Measurements from ENCODE around the gene BCO2.

Gene BCO2

DNA sequence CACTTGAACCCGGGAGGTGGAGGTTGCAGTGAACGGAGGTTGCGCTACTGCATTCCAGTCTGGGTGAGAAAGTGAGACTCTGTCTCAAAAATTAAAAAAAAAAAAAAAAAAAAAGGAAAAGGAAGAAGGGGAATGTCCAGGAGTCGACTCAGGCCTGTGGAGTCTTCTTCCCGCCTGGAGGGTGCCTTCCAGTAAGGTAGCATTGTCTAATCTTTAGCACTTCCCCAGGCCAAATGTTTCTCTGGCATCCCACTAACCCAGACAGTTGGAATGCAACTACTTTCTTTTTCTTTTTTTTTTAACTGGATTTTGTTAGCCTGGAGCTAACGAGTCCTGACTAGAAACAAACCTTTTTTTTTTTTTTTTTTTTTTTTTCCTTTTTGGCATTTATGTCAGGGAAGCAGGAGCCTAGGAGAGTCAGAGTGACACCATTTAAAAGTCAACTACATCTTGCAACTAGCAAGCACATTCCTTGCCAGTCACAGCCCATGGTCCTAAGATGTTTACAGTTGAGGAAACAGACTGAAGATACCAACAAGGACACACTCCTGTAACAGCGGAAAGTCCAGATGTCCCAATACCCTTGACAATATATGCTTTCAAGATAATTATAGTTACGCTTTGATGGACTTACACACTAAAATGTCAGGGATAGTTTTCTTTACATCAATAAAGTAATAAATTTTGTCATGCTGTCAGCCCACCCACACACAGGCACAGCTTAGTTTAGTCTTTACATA, 74.7 kb downstream of the BCO2 start:
- no peak for DNase-seq (ENCODE audit: low spot score)

- no peak for DNase-seq (ENCODE audit: low spot score)
Measured at GRCh38 chr11:112253605-112254242, 78.4 kb downstream of the BCO2 start.

GRCh38 chr11:112255067-112255720, 79.9 kb downstream of the BCO2 start:
- no peak for DNase-seq (ENCODE audit: low spot score)

GRCh38 chr11:112260490-112260889, 85.2 kb downstream of the BCO2 start, which contains the start of gene PLET1:
Gene PLET1, minus strand, starts transcription at chr11:112260860. Its CDS starts 271 bp downstream, at chr11:112260589.
- DNase-seq (ENCODE audit: low spot score): no peak

DNA sequence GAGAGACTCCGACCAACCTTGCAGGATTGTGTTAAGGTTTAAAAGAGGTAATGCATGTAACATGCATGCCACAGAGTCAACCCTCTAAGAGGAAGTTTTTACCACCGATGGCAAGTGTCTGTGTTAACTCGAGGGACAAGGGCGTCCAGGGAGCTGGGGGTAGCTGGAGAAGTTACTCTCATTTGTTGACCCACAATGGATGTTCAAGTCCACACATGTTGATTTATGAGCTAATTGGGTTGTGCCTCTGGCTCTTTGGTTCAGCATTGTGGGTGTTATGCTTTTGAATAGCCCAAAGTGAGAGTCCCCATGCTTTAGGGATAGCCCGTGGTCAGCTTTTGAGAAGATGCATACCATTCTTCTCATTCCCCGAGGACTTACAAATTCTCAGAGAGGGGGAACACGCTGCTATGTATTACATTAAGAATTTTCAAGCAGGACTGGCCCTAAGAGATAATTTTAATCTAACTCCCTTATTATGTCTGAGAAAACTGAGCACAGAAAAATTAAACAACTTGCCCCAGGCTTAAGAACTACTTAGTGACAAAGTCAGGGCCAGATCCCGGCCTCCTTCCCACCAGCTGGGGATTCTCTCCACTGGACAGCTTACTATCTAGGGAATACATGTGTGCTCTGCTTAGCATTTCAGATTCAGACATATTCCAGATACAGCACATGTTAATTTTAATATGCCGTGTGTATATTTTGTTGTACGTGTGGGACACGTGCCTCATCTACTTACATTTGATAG, 90.5 kb downstream of the BCO2 start:
- no peak for DNase-seq (ENCODE audit: low spot score)

- no peak for DNase-seq (ENCODE audit: low spot score)
Measured at GRCh38 chr11:112266410-112266778, 91.1 kb downstream of the BCO2 start.

DNA sequence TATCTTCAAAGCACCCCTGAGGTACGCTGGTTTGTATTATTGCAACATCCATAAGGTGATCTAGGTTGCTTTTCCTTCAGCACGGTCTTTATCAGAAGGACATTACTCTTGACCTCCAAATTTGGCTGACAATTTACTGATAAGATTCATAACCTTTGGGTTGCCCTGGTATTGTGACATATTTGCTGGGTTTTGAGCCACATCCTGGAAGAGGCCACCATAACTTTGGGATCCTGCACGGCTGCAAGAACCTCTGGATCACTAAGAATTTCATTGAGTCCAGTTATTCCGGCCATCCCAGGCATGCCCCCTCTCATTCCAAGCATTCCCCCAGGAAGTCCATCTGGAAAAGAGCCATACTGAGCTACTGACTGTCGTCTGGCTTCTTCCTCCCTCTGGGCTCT, 91.9 kb downstream of the BCO2 start:
- DNase-seq (ENCODE audit: low spot score): no peak

- no peak for DNase-seq (ENCODE audit: low spot score)
Measured at GRCh38 chr11:112268406-112268805, 93.1 kb downstream of the BCO2 start.

Data from HuH-7 (cell line).